Measurements from ENCODE around the gene TLR9. TPM values are rescaled to one million over a fixed set of nuclear protein-coding genes. Genes with fewer than 3 reads are reported as not detected.

TLR9 gene
- total RNA-seq, 4 donors from 2014 or later = not detected

GRCh38 chr3:52237006-52237656 is 11.7 kb upstream of the TLR9 start:
- Histone ChIP-seq H3K4me3 (peak overlapping the region in 1 of 2 donors; percentile 95), H3K4me1 (peaks cover 0 to 81% (median 37%) of the 10 kb centered on the region in 3 donors)
- TF ChIP-seq POLR2A (IDR thresholded peaks at IDR 0.05) (no peak), POLR2AphosphoS5 (IDR thresholded peaks at IDR 0.05) (no peak), EP300 (IDR thresholded peaks at IDR 0.05) (no peak)
- TF ChIP-seq, protein P1, sequence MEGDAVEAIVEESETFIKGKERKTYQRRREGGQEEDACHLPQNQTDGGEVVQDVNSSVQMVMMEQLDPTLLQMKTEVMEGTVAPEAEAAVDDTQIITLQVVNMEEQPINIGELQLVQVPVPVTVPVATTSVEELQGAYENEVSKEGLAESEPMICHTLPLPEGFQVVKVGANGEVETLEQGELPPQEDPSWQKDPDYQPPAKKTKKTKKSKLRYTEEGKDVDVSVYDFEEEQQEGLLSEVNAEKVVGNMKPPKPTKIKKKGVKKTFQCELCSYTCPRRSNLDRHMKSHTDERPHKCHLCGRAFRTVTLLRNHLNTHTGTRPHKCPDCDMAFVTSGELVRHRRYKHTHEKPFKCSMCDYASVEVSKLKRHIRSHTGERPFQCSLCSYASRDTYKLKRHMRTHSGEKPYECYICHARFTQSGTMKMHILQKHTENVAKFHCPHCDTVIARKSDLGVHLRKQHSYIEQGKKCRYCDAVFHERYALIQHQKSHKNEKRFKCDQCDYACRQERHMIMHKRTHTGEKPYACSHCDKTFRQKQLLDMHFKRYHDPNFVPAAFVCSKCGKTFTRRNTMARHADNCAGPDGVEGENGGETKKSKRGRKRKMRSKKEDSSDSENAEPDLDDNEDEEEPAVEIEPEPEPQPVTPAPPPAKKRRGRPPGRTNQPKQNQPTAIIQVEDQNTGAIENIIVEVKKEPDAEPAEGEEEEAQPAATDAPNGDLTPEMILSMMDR (IDR thresholded peaks at IDR 0.05) = no peak

GRCh38 chr3:52236424-52236886 is 11.0 kb upstream of the TLR9 start:
- Histone ChIP-seq H3K27ac (peak overlapping the region in 3 of 4 donors; percentile 89 to 99 (median 95)), H3K9me3 (no peaks in the 10 kb centered on the region), H3K4me1 (peaks cover 0 to 88% (median 41%) of the 10 kb centered on the region in 3 donors), H3K36me3 (peaks cover 0 to 38% of the 10 kb centered on the region in 2 donors), H3K27me3 (no peaks in the 10 kb centered on the region), H3K4me3 (no peak overlapping the region)
- 33 to 83% methylated on average over 1 of the region's 5 CpGs for whole genome bisulfite sequencing, 2 donors (ENCODE audit: low coverage in 1 of 2)
- no peak for ATAC-seq
- TF ChIP-seq, protein P1 (IDR thresholded peaks at IDR 0.05) = no peak
- TF ChIP-seq POLR2AphosphoS5 (IDR thresholded peaks at IDR 0.05) (no peak), EP300 (IDR thresholded peaks at IDR 0.05) (no peak), POLR2A (IDR thresholded peaks at IDR 0.05) (no peak)

More at GRCh38 chr3:52237006-52237656, 11.7 kb upstream of the TLR9 start:
- Histone ChIP-seq H3K27ac (peak overlapping the region; percentile 77 to 99 (median 92)), H3K9me3 (no peaks in the 10 kb centered on the region), H3K36me3 (peaks cover 0 to 32% of the 10 kb centered on the region in 2 donors), H3K27me3 (no peaks in the 10 kb centered on the region)
- 75 to 90% methylated on average over 2 of the region's 6 CpGs for whole genome bisulfite sequencing, 2 donors (ENCODE audit: low coverage in 1 of 2)
- ATAC-seq = no peak

- TF ChIP-seq POLR2AphosphoS5 (IDR thresholded peaks at IDR 0.05) (no peak), EP300 (IDR thresholded peaks at IDR 0.05) (no peak), POLR2A (IDR thresholded peaks at IDR 0.05) (no peak)
- TF ChIP-seq, protein P1 (IDR thresholded peaks at IDR 0.05) = no peak
- Histone ChIP-seq H3K27ac (peak overlapping the region in 1 of 4 donors; percentile 8), H3K36me3 (peaks cover 0 to 55% of the 10 kb centered on the region in 2 donors), H3K4me3 (no peak overlapping the region), H3K9me3 (no peaks in the 10 kb centered on the region), H3K27me3 (no peaks in the 10 kb centered on the region), H3K4me1 (peaks cover 0 to 79% (median 34%) of the 10 kb centered on the region in 3 donors)
- 40 to 87% methylated on average over 1 to 6 of the region's 15 CpGs for WGBS, 2 donors (ENCODE audit: low coverage in 1 of 2)
- ATAC-seq = no peak
Observed at GRCh38 chr3:52234516-52235447, 9.3 kb upstream of the TLR9 start.

DNA sequence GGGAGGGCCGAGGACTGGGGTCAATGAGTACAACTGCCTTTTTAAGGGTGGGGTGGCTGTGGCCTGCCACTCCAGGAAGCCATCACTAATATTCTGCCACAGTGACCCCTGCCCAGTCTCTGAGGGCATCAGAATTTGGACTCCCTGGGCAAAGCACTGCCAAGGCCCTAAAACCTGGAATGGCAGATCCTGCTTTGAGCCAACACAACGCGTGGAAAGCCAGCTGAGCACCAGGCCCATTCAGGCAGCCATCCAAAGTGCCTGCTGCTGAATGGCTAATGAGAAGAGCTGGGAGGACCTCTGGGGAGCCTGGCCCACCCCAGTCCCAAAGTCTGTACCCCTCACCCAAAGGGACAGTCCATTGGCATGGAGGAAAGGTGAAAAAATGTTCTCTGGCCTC is 8.5 kb upstream of the TLR9 start:
- Histone ChIP-seq H3K27ac (peak overlapping the region in 1 of 4 donors; percentile 8), H3K9me3 (no peaks in the 10 kb centered on the region), H3K36me3 (peaks cover 0 to 63% of the 10 kb centered on the region in 2 donors), H3K27me3 (no peaks in the 10 kb centered on the region), H3K4me1 (peaks cover 0 to 75% (median 33%) of the 10 kb centered on the region in 3 donors), H3K4me3 (no peak overlapping the region)
- ATAC-seq = no peak
- TF ChIP-seq POLR2A (IDR thresholded peaks at IDR 0.05) (no peak), POLR2AphosphoS5 (IDR thresholded peaks at IDR 0.05) (no peak), EP300 (IDR thresholded peaks at IDR 0.05) (no peak)
- TF ChIP-seq, protein P1 (IDR thresholded peaks at IDR 0.05) = no peak
- WGBS, 2 donors (ENCODE audit: low coverage in 1 of 2) = 76% methylated on average over 3 of the region's 3 CpGs; no CpG with 5 or more reads in 1 of the 2 donors

All from gastroesophageal sphincter (tissue), 4 donors.